Dermis blood vessel endothelial cell (primary cell): ENCODE results near the gene SELENOS. TPM values are rescaled to one million over a fixed set of nuclear protein-coding genes. Genes with fewer than 3 reads are reported as not detected.
A peak's percentile ranks its signal among the peaks of the same experiment; 100 is the strongest.
"Not testable (repeated sequence)": the region's sequence is repeated elsewhere in the genome, so short reads cannot be mapped to it uniquely, and the experiment has no call there.

ENCODE experiments used
- DNase-seq: peaks from one replicate; pipeline ENCODE4 v3.0.0; 2010
- total RNA-seq: library from RNA; depleted of rRNA; stranded (reverse); fragments of >200 nt; gene quantifications from 2 replicates; pipeline ENCODE4 v1.2.3, GENCODE V29; 2014

SELENOS gene
- total RNA-seq, 1 donor from 2014 or later: 82.7 TPM

DNA sequence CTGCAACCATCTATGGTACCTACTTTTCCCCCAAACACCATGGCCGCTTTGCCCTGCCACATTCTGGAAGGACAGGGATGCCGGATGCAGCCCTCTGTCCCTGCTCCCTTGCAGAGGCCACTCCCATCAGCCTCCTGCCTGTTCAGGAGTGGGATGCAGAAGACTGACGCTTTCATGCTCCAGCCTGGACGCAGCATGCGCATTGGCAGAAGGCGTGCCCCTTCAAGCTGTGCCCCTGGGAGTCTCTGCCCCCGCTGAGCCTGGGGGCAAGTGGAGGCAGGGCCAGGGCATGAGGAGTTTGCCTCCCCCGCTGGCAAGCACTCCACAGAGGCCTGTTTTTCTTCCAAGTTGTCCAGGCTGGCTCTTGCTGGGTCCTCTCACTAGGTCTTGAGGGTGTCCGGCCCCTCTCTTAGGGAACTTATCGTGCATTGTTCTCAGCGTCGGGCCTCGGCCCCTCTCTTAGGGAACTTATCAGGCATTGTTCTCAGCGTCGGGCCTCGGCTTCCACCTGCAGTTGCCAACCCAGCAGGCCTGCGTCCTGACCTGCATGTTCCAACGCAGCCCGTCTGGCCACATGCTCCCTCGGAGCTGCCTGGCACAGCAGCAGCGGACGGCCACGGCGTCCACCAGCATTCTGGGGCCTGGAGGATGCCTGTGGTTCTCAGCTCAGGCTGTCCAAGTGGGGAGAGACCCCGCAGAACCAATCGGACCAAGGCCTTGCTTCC is 32.3 kb upstream of the SELENOS start:
- no peak for DNase-seq

DNA sequence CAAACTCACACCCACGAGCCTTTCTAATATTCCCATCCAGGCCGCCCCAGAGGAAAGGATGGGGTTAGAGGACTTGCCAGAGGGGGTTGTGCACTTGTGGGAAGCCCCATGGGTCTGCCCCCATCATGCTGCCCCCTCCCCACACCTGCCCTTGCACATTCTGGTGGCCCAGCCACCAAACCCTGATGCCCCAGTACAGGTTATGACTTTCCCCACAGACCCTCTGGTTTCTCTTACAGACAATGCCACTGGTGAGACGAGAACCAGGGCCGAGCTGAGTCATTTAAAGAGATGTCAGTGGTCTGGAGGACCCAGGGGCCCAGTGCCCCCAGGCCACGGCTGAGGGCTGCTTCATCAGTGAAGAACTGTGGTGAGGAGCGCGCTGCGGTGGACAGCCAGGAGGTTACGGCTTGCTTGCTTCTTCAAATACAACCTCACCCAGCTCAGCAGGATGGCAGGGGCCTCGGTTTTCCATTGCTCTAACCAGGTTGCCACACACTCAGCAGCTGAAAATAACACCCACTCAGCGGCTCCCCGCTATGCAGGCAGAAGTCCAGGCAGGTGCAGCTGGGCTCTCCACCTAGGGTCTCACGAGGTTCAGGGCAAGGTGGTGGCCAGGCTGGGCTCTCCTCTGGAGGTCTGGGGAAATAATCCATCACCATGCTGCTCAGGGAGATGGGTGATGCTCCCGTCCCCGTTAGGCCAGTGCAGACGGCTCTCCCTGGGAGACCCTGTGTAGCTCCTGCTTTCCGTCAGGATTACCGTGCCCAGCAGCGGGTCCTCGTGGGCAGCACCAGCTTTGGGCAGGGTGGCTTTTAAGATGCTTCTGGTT is 31.5 kb upstream of the SELENOS start:
- DNase-seq: no peak

DNA sequence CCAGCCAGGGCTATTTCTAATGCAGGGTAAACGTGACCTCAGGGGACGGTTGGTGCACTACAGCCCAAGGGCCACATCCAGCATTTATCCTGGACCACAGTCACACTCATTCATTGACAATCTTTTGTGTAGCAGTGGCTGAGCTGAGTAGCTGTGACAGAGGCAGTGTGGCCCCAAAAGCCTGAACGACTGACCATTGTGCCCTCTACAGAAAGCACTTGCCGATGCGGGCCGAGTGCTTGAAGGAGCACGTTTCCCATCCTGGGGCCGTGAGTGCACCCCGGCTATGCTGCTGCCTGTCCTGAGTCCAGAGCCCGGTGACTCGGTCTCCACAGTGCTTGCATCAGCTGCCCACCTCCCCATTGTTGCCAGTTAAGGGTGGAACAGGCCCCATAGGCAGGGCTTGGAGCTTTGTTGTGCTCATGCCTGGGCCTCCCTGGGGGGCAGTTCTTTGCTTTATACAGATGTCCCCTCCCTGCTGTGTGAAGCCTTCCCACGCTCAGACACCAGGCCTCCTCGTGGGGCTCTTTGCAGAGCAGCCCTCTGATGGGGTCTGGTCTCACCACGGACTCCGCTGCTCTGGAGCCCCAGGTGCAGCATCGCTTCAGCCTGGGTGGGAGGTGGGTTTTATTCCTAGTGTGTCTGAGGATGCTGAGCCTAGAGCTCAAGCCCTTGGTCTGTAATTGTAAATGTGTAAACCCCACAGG is 30.8 kb upstream of the SELENOS start:
- no peak for DNase-seq

DNA sequence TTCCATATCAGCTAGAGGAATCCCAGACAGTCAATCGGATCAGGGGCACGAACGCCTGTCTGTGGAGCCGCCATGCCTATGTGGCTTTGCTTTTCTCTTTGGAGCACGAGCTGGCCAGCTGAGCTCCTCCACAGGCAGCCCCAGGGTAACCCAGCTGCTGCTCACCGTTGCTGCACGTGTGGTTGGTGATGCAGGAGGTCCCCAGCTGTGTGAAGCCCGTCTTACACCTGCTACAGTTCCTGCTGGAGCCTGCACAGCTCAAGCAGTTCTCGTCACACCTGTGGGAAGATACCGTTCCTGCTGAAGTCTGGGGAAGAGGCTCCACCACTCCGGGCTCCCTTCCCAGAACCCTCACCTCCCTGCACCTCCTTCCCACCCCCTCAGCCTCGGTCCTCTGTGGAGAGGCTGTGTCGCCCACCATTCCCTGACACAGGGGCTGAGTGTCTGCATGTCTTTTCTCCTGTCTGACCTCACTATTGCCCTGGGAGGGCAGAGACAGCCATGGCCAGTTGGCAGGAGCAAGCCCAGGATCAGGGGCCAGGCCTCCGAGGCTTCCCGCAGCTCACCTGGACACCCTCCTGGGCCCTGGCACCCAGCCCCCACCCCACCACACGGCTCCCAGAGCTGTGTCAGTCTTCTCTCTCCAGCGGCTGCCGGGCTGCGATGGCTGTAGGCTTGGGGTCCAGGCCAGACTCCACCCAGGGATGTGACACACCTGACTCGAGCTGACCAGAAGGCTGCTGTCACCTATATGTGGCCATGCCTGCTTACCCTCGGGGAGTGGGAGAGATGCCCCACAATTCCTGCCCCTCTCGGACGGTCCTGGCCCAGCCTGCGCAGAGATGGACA is 30.0 kb upstream of the SELENOS start:
- no peak for DNase-seq

DNA sequence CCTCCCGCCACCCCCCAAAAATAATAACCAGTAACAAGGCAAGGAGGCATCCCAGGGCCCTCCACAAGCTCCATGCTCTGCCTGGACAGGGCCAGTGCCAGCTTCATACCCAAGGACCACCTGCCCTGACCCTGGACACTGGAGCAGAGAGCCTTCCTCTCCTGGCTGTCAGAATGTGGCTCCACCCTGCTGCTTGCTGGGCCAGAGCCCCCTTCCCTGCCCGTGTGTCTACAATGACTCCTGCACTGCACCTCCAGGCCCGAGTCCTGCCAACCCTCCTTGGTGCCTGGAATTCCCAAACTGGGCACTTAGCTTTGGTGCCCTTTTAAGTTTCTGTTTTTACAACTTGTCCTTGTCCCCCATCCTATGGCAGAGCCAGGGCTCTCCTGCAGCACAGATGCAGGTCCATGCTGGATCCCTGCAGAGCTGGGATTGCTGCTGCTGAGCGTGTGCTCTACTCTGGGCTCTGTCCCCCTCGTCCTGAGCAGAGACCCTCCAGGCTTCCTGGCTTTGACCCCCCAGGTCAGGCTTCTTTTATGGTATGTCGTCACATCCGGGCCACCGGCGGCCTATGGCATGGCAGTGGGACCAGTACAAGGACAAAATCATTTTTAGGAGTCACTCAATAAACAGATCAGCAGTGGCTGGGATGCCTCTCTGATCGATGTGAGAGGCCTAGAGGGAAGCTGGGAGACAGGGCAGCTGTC is 29.2 kb upstream of the SELENOS start:
- DNase-seq: no peak

DNA sequence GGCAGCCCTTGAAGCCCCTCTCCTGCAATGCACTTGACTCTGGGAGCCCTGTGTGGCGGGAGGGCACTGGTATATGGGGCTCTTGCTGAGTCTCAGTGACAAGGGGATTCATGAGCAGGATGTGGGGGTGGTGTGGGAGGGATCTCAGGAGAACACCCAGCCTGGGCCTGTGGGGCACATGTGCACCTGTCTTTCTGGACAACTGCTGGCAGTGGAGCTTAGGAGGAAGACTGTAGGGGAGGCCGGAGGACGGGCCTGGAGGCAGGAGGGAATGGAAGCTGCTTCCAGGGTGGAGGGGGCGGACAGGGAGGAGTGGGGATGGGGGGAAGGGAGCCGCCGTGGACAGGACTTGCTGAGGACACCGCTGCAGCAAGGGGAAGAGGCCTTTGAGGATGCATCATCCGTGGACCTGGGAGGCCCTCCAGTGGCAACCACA is 28.6 kb upstream of the SELENOS start:
- DNase-seq: no peak

DNA sequence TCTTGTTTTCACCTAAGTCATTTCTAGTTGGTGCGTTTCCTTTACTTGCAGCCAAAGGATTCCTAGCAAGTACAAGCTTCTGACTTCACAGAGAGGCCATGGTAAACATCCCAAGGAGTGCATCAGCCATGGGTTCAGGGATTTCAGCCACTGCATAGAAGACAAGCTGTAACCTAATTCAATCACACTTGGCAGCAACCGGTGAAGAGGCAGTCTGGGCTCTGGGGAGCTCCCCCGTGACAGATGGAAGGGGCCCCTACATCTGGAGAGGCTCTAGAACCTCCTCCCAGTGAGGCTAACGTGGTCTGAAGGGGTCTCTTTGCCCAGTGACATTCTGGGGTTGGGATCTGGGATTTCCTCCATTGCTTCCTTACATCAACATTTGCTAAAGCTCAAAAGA is 26.1 kb upstream of the SELENOS start:
- DNase-seq: no peak

DNA sequence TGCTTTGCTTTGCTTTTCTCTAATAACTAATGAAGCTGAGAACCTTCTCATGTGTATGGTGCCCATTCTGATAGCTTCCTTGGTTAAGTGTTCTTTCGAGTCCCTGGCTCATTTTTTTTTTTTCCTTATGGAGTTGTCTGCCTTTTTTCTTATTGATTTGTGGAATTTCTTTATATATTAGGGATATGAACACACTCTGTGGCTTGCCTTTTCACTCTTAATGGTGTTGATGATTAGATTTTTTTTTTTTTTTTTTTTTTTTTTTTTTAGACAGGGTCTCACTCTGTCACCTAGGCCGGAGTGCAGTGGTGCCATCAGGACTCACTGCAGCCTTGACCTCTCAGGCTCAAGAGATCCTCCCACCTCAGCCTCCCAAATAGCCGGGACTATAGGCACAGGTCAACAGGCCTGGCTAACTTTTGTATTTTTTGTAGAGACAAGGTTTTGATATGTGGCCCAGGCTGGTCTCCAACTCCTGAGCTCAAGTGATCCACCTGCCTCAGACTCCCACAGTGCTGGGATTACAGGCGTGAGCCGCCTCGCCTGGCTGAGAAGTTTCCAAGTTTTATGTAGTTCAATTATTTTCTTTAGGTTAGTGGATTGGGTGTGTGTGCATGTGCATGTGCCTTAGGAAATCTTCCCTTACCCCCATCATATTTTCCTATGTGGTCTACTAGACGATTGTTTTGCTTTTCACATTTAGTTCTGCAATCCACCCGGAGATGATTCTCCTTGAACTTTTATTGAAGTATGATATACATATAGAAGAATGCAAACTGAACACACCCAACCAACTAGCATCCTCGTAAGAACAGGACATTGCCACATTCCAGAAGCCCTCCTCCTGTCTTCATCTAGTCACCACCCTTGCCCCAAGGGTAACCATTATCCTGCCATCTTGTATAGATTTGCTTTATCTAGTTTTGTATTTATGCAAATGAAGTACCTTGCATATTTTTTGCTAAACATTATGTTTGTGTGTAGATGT is 19.4 kb upstream of the SELENOS start:
- DNase-seq: no peak

DNA sequence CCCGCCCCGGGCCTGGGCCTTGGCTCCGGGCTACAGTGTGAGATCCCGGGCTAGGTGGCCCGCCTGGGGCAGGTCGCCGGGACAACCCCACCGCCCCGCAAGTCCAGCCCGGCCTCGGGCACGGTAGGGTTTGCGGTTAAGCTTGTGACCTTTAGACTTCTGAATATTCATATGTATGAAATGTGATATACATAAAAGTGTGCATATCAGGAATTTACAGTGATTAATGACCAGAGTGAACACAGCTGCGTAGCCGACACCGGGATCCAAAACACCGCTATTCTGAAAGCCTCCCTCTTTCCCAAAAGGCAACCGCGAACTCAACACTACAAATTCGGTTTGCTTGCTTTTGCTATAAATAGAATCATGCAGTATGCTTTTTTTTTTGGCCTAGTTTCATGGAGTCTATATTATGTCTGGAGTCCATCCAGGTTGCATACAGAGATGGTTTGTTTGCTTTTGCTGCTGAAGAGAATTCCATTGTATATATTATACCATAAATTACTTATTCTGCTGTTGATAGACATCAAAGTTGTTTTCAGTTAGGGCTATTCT is 18.4 kb upstream of the SELENOS start:
- DNase-seq: peak; percentile 17

DNA sequence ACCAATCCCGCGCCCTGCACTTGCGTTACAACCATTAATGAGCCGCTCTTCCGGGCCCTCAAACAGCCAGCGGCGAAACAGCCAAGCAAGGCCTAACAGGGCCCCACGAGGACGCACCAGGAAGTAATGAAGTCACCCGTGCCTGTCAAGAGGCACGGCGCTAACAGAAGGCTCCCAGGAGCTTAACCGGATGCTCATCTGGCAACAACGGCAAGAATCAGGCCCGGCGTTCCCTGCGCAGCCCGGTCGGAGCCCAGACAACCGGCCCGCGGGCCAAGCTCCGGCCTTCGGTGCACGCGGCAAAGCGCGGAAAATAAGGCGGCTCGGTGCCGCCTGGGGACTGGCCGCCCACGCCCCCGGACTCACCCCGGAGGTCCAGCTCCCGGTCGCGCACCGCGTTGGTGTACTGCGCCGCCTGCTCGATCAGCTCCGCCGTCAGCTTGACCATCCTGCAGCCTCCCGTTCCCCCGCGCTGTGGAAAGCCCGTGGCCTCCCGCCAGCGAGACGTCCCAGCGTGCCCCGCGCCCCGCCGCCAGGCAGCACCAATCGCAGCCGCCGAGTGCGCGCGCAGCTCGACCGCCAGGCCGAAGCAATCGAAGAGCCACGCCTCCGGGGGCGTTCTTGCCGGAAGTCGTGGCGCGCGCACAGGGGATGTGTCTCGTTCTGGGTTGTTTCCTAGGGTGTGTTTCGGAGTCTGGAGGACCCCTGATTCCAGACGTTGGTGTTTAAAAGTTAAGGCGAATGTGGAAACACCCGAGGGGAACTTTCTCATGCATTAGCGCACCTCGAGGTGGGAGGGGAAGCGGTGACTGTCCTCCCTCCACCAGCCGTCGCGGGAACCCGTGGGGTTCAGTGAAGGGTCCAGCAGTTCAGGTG is 17.7 kb upstream of the SELENOS start, which contains the start of gene SNRPA1:
TSS of gene SNRPA1 (minus strand) at position 518 of the 876 bp plus-strand sequence. CDS start at position 448, 70 bp downstream.
- DNase-seq: peak; percentile 98

DNA sequence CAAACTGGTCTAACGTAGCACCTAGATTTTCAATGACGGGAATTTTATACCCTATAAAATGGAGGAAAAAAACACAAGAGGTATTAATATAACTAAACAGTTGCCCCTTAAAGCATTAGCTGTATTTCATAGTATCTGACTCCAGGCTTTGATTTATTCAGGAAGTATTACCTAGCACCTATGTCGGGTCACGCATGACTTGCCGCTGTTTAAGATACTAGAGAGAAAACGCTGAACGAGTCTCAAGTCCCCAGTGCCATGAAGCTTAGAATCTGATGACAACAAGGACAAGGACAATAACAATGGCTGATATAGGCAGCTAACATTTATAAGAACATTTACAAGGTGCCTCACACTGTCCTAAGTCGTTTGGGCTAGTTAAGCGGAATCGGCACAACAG is 15.8 kb upstream of the SELENOS start:
- DNase-seq: peak; percentile 17

DNA sequence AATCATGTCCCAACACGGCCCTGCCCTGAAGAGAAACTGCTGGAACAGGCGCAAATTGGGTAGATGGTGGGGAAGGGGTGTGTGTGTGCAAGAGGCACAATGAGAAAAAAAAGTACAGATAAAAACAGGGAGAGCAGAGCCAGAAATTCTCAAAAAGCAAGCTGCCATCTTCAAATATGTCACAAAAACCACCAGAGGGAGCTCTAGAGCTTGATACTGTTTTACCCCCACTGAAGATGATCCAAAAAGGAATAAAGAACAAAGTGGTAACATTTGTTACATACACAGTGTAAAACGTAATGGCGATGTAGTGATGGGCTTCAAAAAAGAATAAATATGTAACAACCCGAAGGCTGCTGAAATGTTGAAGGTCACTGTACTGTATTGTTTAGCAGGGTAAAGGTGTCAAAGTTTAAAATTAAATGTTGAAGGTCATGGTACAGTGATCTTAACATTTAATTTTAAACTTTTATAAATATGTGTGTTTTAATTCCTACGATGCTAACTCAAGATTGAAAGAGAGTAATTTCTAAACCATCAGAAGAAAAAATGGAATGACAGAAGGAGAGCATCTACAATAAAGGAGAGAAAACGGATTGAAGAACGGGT is 11.7 kb upstream of the SELENOS start:
- DNase-seq: peak; percentile 74

DNA sequence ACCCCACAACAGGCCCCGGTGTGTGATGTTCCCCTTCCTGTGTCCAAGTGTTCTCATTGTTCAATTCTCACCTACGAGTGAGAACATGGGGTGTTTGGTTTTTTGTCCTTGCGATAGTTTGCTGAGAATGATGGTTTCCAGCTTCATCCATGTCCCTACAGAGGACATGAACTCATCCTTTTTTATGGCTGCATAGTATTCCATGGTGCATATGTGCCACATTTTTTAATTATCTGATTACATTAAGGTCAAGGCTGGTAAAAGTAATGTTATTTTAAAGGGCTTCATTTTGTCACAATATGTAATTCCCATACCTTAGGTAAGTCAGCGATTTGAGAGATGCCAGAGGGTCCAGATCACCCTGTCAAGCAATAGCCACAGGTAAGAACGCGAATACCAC is 10.1 kb upstream of the SELENOS start:
- not testable (repeated sequence) for DNase-seq

DNA sequence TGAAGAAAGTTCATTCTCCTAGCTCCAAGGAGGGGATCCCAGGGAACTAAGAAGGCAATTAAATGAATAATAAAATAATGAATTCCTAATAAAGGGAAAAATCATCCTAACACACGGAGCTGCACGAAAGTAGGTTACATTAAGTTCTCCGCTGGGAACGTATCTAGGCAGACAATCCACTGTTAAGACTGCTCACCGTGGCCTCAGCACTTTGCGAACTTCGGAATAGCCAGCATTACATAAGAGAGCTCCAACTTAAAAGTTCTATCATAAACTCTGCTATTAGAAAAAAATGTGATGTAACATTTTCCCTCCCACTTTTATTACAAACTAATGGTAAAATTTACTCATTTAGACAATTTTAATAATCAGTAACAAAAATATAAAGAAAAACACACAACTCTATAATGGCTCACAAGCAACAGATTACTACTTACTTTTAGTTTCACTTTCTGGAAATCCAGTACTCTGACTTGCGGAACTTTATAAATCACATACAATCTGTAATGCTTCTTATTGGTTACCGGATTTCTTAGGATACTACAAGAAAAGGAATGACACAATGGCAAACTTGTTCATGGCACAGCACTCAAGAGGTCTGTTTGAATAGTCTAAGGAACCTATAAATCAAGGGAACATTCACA is 9.3 kb upstream of the SELENOS start:
- DNase-seq: no peak

DNA sequence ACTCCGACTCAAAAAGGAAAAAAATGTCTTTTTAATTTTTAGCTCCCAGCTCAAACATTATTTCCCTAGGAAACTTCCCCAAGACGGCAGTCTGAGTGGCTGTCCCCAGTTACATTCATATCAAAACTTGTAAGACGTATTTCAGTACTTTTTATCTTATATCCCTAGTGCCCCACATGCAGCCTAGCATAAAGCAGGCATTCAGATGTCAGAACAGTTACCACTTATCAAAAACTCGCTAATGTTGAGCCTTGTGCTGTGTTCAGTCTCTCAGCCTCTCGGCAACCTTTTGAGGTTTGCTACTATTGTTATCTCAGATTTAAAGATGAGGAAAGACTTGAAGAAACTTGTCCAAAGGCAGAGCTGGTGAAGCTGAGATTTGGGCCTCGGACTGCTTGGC is 6.6 kb upstream of the SELENOS start:
- no peak for DNase-seq

DNA sequence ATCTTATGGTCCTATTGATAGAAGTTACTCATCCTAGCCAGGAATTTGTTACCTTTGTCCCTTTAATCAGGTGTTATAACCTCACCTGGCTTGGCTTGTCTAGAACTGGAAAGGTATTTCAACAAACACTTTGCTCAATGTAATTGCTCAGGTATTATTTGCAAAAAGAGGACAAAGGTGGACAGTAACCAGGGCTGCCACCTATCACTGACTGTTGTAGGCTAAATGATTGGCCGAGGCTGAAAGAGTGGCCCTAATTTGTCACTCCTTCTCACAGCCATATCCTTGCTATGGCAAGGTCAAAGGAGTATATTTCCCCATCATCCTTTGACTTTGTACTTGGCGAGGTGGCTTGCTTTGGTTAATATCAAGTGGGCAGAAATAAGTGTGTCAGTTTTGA is 2.7 kb upstream of the SELENOS start:
- DNase-seq: no peak

DNA sequence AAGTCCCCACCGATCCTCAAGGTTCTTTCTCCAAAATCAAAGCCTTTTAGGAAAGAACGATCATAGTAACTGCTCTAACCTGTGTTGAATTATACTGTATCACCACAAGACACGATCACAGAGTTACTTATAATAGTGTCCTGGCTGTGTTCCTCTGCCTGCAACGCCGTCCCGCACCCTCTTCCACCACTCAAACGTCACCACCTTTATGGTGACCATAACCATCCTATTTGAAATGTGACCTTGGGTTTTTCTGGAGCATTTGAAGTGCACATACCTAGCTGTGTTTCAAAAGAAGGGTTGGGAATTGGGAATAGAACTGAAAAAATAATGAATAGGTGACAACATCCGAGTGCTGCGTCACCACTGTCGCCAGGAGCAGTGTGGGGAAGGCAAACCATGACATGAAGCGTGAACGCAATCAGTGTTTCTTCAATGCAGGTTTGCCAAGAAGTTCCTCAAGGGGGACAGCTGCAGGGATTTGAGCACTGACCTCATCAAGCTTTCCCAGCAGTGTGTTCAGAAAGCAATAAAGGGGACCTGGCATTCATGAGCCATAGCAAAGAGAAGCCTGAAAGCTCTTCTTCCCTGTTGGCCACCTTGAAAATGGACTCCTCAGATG is 769 bp upstream of the SELENOS start:
- no peak for DNase-seq
